Measurements from ENCODE around the gene YDJC.

Gene YDJC

DNA sequence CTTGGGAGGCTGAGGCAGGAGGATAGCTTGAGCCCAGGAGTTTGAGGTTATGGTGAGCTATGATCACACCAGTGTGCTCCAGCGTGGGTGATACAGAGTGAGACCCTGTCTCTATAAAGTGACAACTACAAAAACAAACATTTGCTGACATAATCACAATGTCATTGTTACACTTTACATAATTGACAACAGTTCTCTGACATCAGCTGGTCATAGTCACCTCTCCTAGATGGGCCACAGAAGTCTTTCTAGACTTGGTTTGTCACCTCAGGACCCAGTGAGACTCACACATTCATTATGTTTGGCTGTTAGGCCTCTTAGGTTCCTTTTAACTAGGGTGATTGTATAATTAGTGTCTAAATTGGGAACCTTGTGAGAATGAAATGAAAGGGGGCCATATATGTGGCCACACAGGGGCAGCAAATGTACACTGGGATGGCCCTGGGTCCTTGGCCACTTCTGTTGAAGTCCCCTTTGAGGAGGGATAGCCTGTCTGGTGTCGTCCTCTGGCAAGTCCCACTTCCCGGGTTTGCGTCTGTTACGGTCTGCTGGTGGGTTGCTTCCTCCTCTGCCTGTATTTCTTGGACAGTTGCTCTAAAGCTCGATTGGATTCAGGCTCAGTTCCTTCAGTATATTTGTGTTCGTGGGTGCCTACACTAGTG is 30.2 kb upstream of the YDJC start:
- no peaks in the 10 kb centered on the region for H3K9me3 ChIP-seq (ENCODE audit: insufficient read depth, low read length)
- no peak overlapping the region for H3K9ac ChIP-seq (ENCODE audit: low read length)
- no peak overlapping the region for H3K4me2 ChIP-seq (ENCODE audit: low read depth, low read length, poor library complexity, severe bottlenecking)

GRCh38 chr22:21657360-21658032 is 27.7 kb upstream of the YDJC start:
- no peaks in the 10 kb centered on the region for H3K27me3 ChIP-seq (ENCODE audit: low read length)
- no peak for TF ChIP-seq EZH2phosphoT487 (conservative IDR thresholded peaks at IDR 0.05; ENCODE audit: low read length)
- no peak for TF ChIP-seq CTCF (IDR thresholded peaks at IDR 0.05; ENCODE audit: insufficient read depth, low read length, poor library complexity, severe bottlenecking)
- H3K9me3 ChIP-seq (ENCODE audit: insufficient read depth, low read length), result no peaks in the 10 kb centered on the region
- peak overlapping the region; percentile 41 for H2AFZ ChIP-seq (ENCODE audit: low read depth, low read length, severe bottlenecking)
- peak overlapping the region; percentile 74 for H3K4me2 ChIP-seq (ENCODE audit: low read depth, low read length, poor library complexity, severe bottlenecking)
- peaks cover 10% of the 10 kb centered on the region; the same call in 1 of the 2 replicates for H3F3A ChIP-seq (ENCODE audit: insufficient read depth)
- H3K36me3 ChIP-seq (ENCODE audit: low read length), result no peaks in the 10 kb centered on the region
- no peaks in the 10 kb centered on the region for H3K79me2 ChIP-seq (ENCODE audit: insufficient read depth, low read length)
- H3K9me2 ChIP-seq (replicated peaks; ENCODE audit: insufficient read depth, low read length), result no peaks in the 10 kb centered on the region
- H3K4me3 ChIP-seq (ENCODE audit: insufficient read depth, low read length, poor library complexity, severe bottlenecking), result peak overlapping the region; percentile 63
- peak overlapping the region; percentile 74 for H3K27ac ChIP-seq (ENCODE audit: low read depth, low read length)
- H4K20me1 ChIP-seq (ENCODE audit: low read depth, low read length), result no peaks in the 10 kb centered on the region
- H3K9ac ChIP-seq (ENCODE audit: low read length), result peak overlapping the region; percentile 74

More for the DNA sequence above, 30.2 kb upstream of the YDJC start:
- TF ChIP-seq EZH2phosphoT487 (conservative IDR thresholded peaks at IDR 0.05; ENCODE audit: low read length) (no peak), CTCF (IDR thresholded peaks at IDR 0.05; ENCODE audit: insufficient read depth, low read length, poor library complexity, severe bottlenecking) (no peak)
- Histone ChIP-seq H3K4me3 (ENCODE audit: insufficient read depth, low read length, poor library complexity, severe bottlenecking) (no peak overlapping the region), H3K36me3 (ENCODE audit: low read length) (no peaks in the 10 kb centered on the region), H3K79me2 (ENCODE audit: insufficient read depth, low read length) (no peaks in the 10 kb centered on the region), H3K27ac (ENCODE audit: low read depth, low read length) (no peak overlapping the region), H3K27me3 (ENCODE audit: low read length) (no peaks in the 10 kb centered on the region), H3F3A (ENCODE audit: insufficient read depth) (peaks cover 10% of the 10 kb centered on the region; the same call in 1 of the 2 replicates), H3K9me2 (replicated peaks; ENCODE audit: insufficient read depth, low read length) (no peaks in the 10 kb centered on the region), H4K20me1 (ENCODE audit: low read depth, low read length) (no peaks in the 10 kb centered on the region), H2AFZ (ENCODE audit: low read depth, low read length, severe bottlenecking) (no peak overlapping the region)

DNA sequence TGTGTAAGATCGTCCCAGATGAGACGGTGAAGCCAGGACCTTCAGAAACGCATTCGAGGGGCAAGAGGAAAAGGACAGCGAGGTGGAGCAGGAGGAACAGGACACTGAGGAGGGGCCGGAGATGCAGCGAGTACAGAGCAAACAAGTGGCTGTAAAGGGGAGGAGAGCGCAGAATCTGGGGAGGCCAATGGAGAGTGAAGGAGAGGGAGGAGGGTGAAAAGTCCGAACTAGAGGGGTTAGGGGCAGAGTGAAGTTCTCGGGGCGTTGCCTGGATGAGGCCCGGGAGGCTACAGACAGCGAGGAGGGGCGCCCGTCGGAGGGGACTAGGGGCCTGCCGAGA is 27.2 kb upstream of the YDJC start:
- Histone ChIP-seq H3K36me3 (ENCODE audit: low read length) (no peaks in the 10 kb centered on the region), H3K27ac (ENCODE audit: low read depth, low read length) (peak overlapping the region; percentile 29), H3K27me3 (ENCODE audit: low read length) (no peaks in the 10 kb centered on the region), H3K4me2 (ENCODE audit: low read depth, low read length, poor library complexity, severe bottlenecking) (peak overlapping the region; percentile 24), H3K9ac (ENCODE audit: low read length) (0 out of 2 replicates have a peak overlapping the region, but pooled peaks have one; percentile 74), H3K79me2 (ENCODE audit: insufficient read depth, low read length) (no peaks in the 10 kb centered on the region), H2AFZ (ENCODE audit: low read depth, low read length, severe bottlenecking) (no peak overlapping the region), H4K20me1 (ENCODE audit: low read depth, low read length) (no peaks in the 10 kb centered on the region), H3K4me3 (ENCODE audit: insufficient read depth, low read length, poor library complexity, severe bottlenecking) (no peak overlapping the region), H3K9me3 (ENCODE audit: insufficient read depth, low read length) (no peaks in the 10 kb centered on the region), H3K9me2 (replicated peaks; ENCODE audit: insufficient read depth, low read length) (no peaks in the 10 kb centered on the region), H3F3A (ENCODE audit: insufficient read depth) (peaks cover 10% of the 10 kb centered on the region; the same call in 1 of the 2 replicates)
- no peak for TF ChIP-seq CTCF (IDR thresholded peaks at IDR 0.05; ENCODE audit: insufficient read depth, low read length, poor library complexity, severe bottlenecking)
- no peak for TF ChIP-seq EZH2phosphoT487 (conservative IDR thresholded peaks at IDR 0.05; ENCODE audit: low read length)
